SK-N-SH (cell line): ENCODE measurements around the gene NAT8L.

Experiments used
- CHD2 ChIP-seq: fragments of 150-350 bp; IDR thresholded peaks from 2 replicates; pipeline ENCODE4 v1.6.1; 2018; ENCODE audit warnings: low read length; ENCODE audit not compliant: partially characterized antibody
- ELF1 ChIP-seq: IDR thresholded peaks from 2 replicates; pipeline ENCODE4 v1.4.0; 2012
- EP300 ChIP-seq, 2 experiments: IDR thresholded peaks; 2 replicates each; pipeline versions ENCODE4 v1.4.0 to v1.6.1; 2012; ENCODE audit warnings: borderline replicate concordance in 1 of 2, low read depth in 1 of 2, low read length in 1 of 2
- MXI1 ChIP-seq: IDR thresholded peaks from 2 replicates; pipeline ENCODE4 v1.6.1; 2012; ENCODE audit warnings: mild to moderate bottlenecking, low read depth, low read length, improper control_type of control experiment
- POLR2AphosphoS5 ChIP-seq: IDR thresholded peaks from 2 replicates; pipeline ENCODE4 v1.6.1; 2012; ENCODE audit warnings: low read depth, low read length
- RCOR1 ChIP-seq: fragments of 150-350 bp; IDR thresholded peaks from 2 replicates; pipeline ENCODE4 v1.6.1; 2017; ENCODE audit warnings: antibody characterized with exemption, low read length
- REST ChIP-seq: IDR thresholded peaks from 2 replicates; pipeline ENCODE4 v1.6.1; 2012; ENCODE audit warnings: mild to moderate bottlenecking, low read depth, low read length, moderate library complexity
- TAF1 ChIP-seq: IDR thresholded peaks from 2 replicates; pipeline ENCODE4 v1.6.1; 2012; ENCODE audit warnings: low read depth, mild to moderate bottlenecking, low read length, moderate library complexity, borderline replicate concordance
- YY1 ChIP-seq: IDR thresholded peaks from 2 replicates; pipeline ENCODE4 v1.4.0; 2012; ENCODE audit warnings: low read depth, mild to moderate bottlenecking
- TF ChIP-seq, protein P1 (sequence below): fragments of 200-600 bp; sonication (generic); IDR thresholded peaks from 2 replicates; pipeline ENCODE4 v1.6.1; 2017; ENCODE audit warnings: antibody characterized with exemption, mild to moderate bottlenecking, moderate library complexity
- TF ChIP-seq, protein P2 (sequence below): IDR thresholded peaks from 2 replicates; pipeline ENCODE4 v1.4.0; 2012; ENCODE audit warnings: low read depth, borderline replicate concordance
- TF ChIP-seq, protein P3 (sequence below): IDR thresholded peaks from 2 replicates; pipeline ENCODE4 v1.4.0; 2012; ENCODE audit warnings: low read depth

- no peak for TF ChIP-seq POLR2AphosphoS5
- TF ChIP-seq, protein P1, sequence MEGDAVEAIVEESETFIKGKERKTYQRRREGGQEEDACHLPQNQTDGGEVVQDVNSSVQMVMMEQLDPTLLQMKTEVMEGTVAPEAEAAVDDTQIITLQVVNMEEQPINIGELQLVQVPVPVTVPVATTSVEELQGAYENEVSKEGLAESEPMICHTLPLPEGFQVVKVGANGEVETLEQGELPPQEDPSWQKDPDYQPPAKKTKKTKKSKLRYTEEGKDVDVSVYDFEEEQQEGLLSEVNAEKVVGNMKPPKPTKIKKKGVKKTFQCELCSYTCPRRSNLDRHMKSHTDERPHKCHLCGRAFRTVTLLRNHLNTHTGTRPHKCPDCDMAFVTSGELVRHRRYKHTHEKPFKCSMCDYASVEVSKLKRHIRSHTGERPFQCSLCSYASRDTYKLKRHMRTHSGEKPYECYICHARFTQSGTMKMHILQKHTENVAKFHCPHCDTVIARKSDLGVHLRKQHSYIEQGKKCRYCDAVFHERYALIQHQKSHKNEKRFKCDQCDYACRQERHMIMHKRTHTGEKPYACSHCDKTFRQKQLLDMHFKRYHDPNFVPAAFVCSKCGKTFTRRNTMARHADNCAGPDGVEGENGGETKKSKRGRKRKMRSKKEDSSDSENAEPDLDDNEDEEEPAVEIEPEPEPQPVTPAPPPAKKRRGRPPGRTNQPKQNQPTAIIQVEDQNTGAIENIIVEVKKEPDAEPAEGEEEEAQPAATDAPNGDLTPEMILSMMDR, result no peak
- TF ChIP-seq, protein P2, sequence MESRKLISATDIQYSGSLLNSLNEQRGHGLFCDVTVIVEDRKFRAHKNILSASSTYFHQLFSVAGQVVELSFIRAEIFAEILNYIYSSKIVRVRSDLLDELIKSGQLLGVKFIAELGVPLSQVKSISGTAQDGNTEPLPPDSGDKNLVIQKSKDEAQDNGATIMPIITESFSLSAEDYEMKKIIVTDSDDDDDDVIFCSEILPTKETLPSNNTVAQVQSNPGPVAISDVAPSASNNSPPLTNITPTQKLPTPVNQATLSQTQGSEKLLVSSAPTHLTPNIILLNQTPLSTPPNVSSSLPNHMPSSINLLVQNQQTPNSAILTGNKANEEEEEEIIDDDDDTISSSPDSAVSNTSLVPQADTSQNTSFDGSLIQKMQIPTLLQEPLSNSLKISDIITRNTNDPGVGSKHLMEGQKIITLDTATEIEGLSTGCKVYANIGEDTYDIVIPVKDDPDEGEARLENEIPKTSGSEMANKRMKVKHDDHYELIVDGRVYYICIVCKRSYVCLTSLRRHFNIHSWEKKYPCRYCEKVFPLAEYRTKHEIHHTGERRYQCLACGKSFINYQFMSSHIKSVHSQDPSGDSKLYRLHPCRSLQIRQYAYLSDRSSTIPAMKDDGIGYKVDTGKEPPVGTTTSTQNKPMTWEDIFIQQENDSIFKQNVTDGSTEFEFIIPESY, result no peak
- no peak for TF ChIP-seq CHD2
- no peak for TF ChIP-seq REST
- TF ChIP-seq, protein P3, sequence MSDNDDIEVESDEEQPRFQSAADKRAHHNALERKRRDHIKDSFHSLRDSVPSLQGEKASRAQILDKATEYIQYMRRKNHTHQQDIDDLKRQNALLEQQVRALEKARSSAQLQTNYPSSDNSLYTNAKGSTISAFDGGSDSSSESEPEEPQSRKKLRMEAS, result no peak
- TF ChIP-seq YY1, result no peak
- no peak for TF ChIP-seq TAF1
- no peak for TF ChIP-seq EP300 (IDR thresholded peaks at IDR 0.05; ENCODE audit: borderline replicate concordance in 1 of 2, low read depth in 1 of 2, low read length in 1 of 2)
- no peak for TF ChIP-seq MXI1
- no peak for TF ChIP-seq ELF1
- TF ChIP-seq RCOR1, result no peak
Observed at GRCh38 chr4:2080429-2081300, 21.5 kb downstream of the NAT8L start.
